ENCODE results near the gene TYW1. TPM values are rescaled to one million over a fixed set of nuclear protein-coding genes. Genes with fewer than 3 reads are reported as not detected.
"Not testable (repeated sequence)": the region's sequence is repeated elsewhere in the genome, so short reads cannot be mapped to it uniquely, and the experiment has no call there.

TYW1 gene
- total and polyA plus RNA-seq, 12 donors: 9.7 to 45.4 (median 22.6) TPM

- intact Hi-C loops (cut with DNase I): no loop called here
- Histone ChIP-seq H3K36me3 (replicated peaks in 1 of 2) (no peaks in the 10 kb centered on the region), H3K27me3 (no peaks in the 10 kb centered on the region), H3K27ac (no peak overlapping the region), H3K9me3 (replicated peaks in 1 of 3) (peaks cover 0 to 3% (median 0%) of the 10 kb centered on the region in 3 donors), H3K4me3 (no peak overlapping the region), H3K4me1 (replicated peaks in 1 of 2) (no peaks in the 10 kb centered on the region)
- DNase-seq: no peak
- WGBS, 4 donors: 78 to 100% (median 96%) methylated on average over 1 of the region's 1 CpG
- TF ChIP-seq CTCF (IDR thresholded peaks at IDR 0.05): no peak
- TF ChIP-seq POLR2A (IDR thresholded peaks at IDR 0.05): no peak
Observed at GRCh38 chr7:67251986-67252558, 255.4 kb downstream of the TYW1 start.

- 93 to 99% (median 95%) methylated on average over 2 of the region's 3 CpGs for WGBS, 4 donors
- intact Hi-C loops (cut with DNase I): not testable (repeated sequence)
Observed at GRCh38 chr7:67255076-67255475, 258.4 kb downstream of the TYW1 start.

GRCh38 chr7:67257779-67258178, 261.1 kb downstream of the TYW1 start:
- H3K36me3 ChIP-seq (replicated peaks in 1 of 2); H3K27ac ChIP-seq; DNase-seq; H3K9me3 ChIP-seq (replicated peaks in 1 of 3); intact Hi-C loops (cut with DNase I); H3K27me3 ChIP-seq; H3K4me1 ChIP-seq (replicated peaks in 1 of 2); H3K4me3 ChIP-seq: not testable (repeated sequence)
- WGBS, 4 donors: 0 to 67% (median 46%) methylated on average over 1 of the region's 1 CpG

More at GRCh38 chr7:67255076-67255475, 258.4 kb downstream of the TYW1 start:
- H3K9me3 ChIP-seq (replicated peaks in 1 of 3); DNase-seq; H3K4me3 ChIP-seq; H3K27me3 ChIP-seq; H3K4me1 ChIP-seq (replicated peaks in 1 of 2); H3K36me3 ChIP-seq (replicated peaks in 1 of 2); H3K27ac ChIP-seq: not testable (repeated sequence)

- H3K4me3 ChIP-seq; H3K36me3 ChIP-seq (replicated peaks in 1 of 2); intact Hi-C loops (cut with DNase I); H3K27ac ChIP-seq; H3K4me1 ChIP-seq (replicated peaks in 1 of 2); DNase-seq; H3K9me3 ChIP-seq (replicated peaks in 1 of 3); H3K27me3 ChIP-seq: not testable (repeated sequence)
- 88 to 94% (median 94%) methylated on average over 6 of the region's 6 CpGs for WGBS, 4 donors
Observed at GRCh38 chr7:67259363-67259762, 262.7 kb downstream of the TYW1 start.

- H3K9me3 ChIP-seq (replicated peaks in 1 of 3); H3K4me1 ChIP-seq (replicated peaks in 1 of 2); H3K4me3 ChIP-seq; H3K27me3 ChIP-seq; intact Hi-C loops (cut with DNase I); H3K27ac ChIP-seq; H3K36me3 ChIP-seq (replicated peaks in 1 of 2): not testable (repeated sequence)
- WGBS, 4 donors: 62 to 72% (median 69%) methylated on average over 5 to 6 of the region's 6 CpGs
- peak in 5 of 7 donors; percentile 8 to 58 (median 33) for DNase-seq
Observed at GRCh38 chr7:67260166-67260586, 263.5 kb downstream of the TYW1 start.

- H3K4me1 ChIP-seq (replicated peaks in 1 of 2); intact Hi-C loops (cut with DNase I); H3K4me3 ChIP-seq; H3K27ac ChIP-seq; H3K36me3 ChIP-seq (replicated peaks in 1 of 2); H3K27me3 ChIP-seq; H3K9me3 ChIP-seq (replicated peaks in 1 of 3); DNase-seq: not testable (repeated sequence)
- WGBS, 4 donors: 91 to 96% (median 93%) methylated on average over 2 of the region's 2 CpGs
Observed at GRCh38 chr7:67264000-67264399, 267.4 kb downstream of the TYW1 start.

- WGBS, 4 donors: 86 to 90% (median 89%) methylated on average over 3 of the region's 3 CpGs
- H3K9me3 ChIP-seq (replicated peaks in 1 of 3); H3K36me3 ChIP-seq (replicated peaks in 1 of 2): not testable (repeated sequence)
Observed at GRCh38 chr7:67266070-67266469, 269.4 kb downstream of the TYW1 start.

More at GRCh38 chr7:67266070-67266469, 269.4 kb downstream of the TYW1 start:
- DNase-seq; H3K4me3 ChIP-seq; H3K27me3 ChIP-seq; intact Hi-C loops (cut with DNase I); H3K4me1 ChIP-seq (replicated peaks in 1 of 2); H3K27ac ChIP-seq: not testable (repeated sequence)

Data from adrenal gland (tissue), 12 donors.